CD4-positive, alpha-beta T cell treated with Interleukin-10 for 1 hour (primary cell): ENCODE measurements around the gene SNX32.
A peak's percentile ranks its signal among the peaks of the same experiment; 100 is the strongest.

Source experiments
- DNase-seq: peaks from one replicate; pipeline ENCODE4 v3.0.0-alpha.2; 2020

SNX32 gene

GRCh38 chr11:65833297-65834030 lies at the start of gene SNX32:
SNX32 (plus strand) TSS chr11:65833963; CDS start chr11:65834066, 103 bp downstream.
- DNase-seq = peak; percentile 96

GRCh38 chr11:65785319-65786007 lies 48.3 kb upstream of the SNX32 start:
- DNase-seq = no peak

GRCh38 chr11:65786008-65786785 lies 47.6 kb upstream of the SNX32 start:
- DNase-seq = peak; percentile 18

- peak; percentile 49 for DNase-seq
Observed at GRCh38 chr11:65786786-65787636, 46.8 kb upstream of the SNX32 start, which contains the start of gene OVOL1. OVOL1 (plus strand) TSS chr11:65787063; CDS start chr11:65787374, 311 bp downstream.

GRCh38 chr11:65787649-65788622 lies 45.8 kb upstream of the SNX32 start:
- DNase-seq = no peak

GRCh38 chr11:65788821-65789220 lies 44.9 kb upstream of the SNX32 start:
- no peak for DNase-seq

GRCh38 chr11:65789230-65790103 lies 44.3 kb upstream of the SNX32 start:
- no peak for DNase-seq

- DNase-seq = no peak
Observed at GRCh38 chr11:65790104-65790901, 43.5 kb upstream of the SNX32 start.

- DNase-seq = no peak
Observed at GRCh38 chr11:65790902-65791650, 42.7 kb upstream of the SNX32 start.

GRCh38 chr11:65791719-65792213 lies 42.0 kb upstream of the SNX32 start:
- peak; percentile 65 for DNase-seq

GRCh38 chr11:65792456-65792855 lies 41.3 kb upstream of the SNX32 start:
- no peak for DNase-seq

- DNase-seq = no peak
Observed at GRCh38 chr11:65793144-65793581, 40.6 kb upstream of the SNX32 start.

GRCh38 chr11:65793625-65794400 lies 40.0 kb upstream of the SNX32 start:
- no peak for DNase-seq

GRCh38 chr11:65794570-65795510 lies 38.9 kb upstream of the SNX32 start:
- DNase-seq = no peak

GRCh38 chr11:65796726-65797601 lies 36.8 kb upstream of the SNX32 start:
- DNase-seq = no peak
